Limb (tissue), 2 donors: ENCODE measurements around the gene ERAS.
A peak's percentile ranks its signal among the peaks of the same experiment; 100 is the strongest.
"Not testable (repeated sequence)": the region's sequence is repeated elsewhere in the genome, so short reads cannot be mapped to it uniquely, and the experiment has no call there.

Source experiments
- DNase-seq, 2 donors: peaks; one replicate each; pipeline ENCODE4 v3.0.0-alpha.2; 2016; ENCODE audit errors: extremely low spot score in 2 of 2

The ERAS gene

GRCh38 chrX:48794911-48795515 lies 31.3 kb upstream of the ERAS start:
- no peak for DNase-seq

- DNase-seq, result no peak
These were observed 28.0 kb upstream of the ERAS start for GRCh38 chrX:48798318-48798717.

- no peak for DNase-seq
These were observed 25.6 kb upstream of the ERAS start for GRCh38 chrX:48800574-48801279.

- DNase-seq, result peak; percentile 92 to 95
These were observed 24.8 kb upstream of the ERAS start, which contains the start of gene HDAC6 for GRCh38 chrX:48801280-48802088. TSS of gene HDAC6 (plus strand) at chrX:48802067. CDS start at chrX:48802693, 626 bp downstream.

GRCh38 chrX:48802089-48802904 lies 24.0 kb upstream of the ERAS start:
- DNase-seq, result peak; percentile 45 to 83

- no peak for DNase-seq
These were observed 23.5 kb upstream of the ERAS start for GRCh38 chrX:48802905-48803200.

GRCh38 chrX:48806081-48806480 lies 20.2 kb upstream of the ERAS start:
- no peak for DNase-seq

GRCh38 chrX:48813644-48814043 lies 12.7 kb upstream of the ERAS start:
- no peak for DNase-seq

- no peak for DNase-seq
These were observed 11.6 kb upstream of the ERAS start for GRCh38 chrX:48814722-48815121.

- no peak for DNase-seq
These were observed 11.0 kb upstream of the ERAS start for GRCh38 chrX:48815266-48815665.

- DNase-seq, result no peak
These were observed 10.1 kb upstream of the ERAS start for GRCh38 chrX:48816014-48816810.

- no peak for DNase-seq
These were observed 8.2 kb upstream of the ERAS start for GRCh38 chrX:48818098-48818497.

- DNase-seq, result no peak
These were observed 7.4 kb upstream of the ERAS start for GRCh38 chrX:48818866-48819265.

- not testable (repeated sequence) for DNase-seq
These were observed 6.9 kb upstream of the ERAS start for GRCh38 chrX:48819394-48819793.

GRCh38 chrX:48823053-48823452 lies 3.3 kb upstream of the ERAS start:
- DNase-seq, result no peak

GRCh38 chrX:48824066-48824465 lies 2.2 kb upstream of the ERAS start:
- DNase-seq, result no peak

- no peak for DNase-seq
These were observed 752 bp downstream of the ERAS start for GRCh38 chrX:48826876-48827653.

GRCh38 chrX:48827654-48827968 lies 1.3 kb downstream of the ERAS start:
- DNase-seq, result no peak

- no peak for DNase-seq
These were observed 2.9 kb downstream of the ERAS start for GRCh38 chrX:48829016-48829735.
